HepG2 (cell line): Measurements from ENCODE around the gene FGF21. TPM values are rescaled to one million over a fixed set of nuclear protein-coding genes. Genes with fewer than 3 reads are reported as not detected.

Experiments used
- ATF4 ChIP-seq, 2 experiments: fragments of 450-650 bp in 1 of 2; sonication (generic) in 1 of 2; formaldehyde crosslinking; IDR thresholded peaks; 2 replicates each; pipeline versions ENCODE4 v1.5.0 to v1.8.0; 2020 to 2022; ENCODE audit warnings: mild to moderate bottlenecking in 1 of 2, missing genetic modification reagents in 1 of 2
- CEBPB ChIP-seq: IDR thresholded peaks from 2 replicates; pipeline ENCODE4 v1.6.1; 2011; ENCODE audit warnings: low read depth, low read length, improper control_type of control experiment, borderline replicate concordance
- CEBPZ ChIP-seq: IDR thresholded peaks from 2 replicates; pipeline ENCODE4 v1.6.1; 2012; ENCODE audit warnings: low read length, improper control_type of control experiment
- DMAP1 ChIP-seq: IDR thresholded peaks from 2 replicates; pipeline ENCODE4 v1.6.1; 2016
- JUN ChIP-seq: sonication (generic); formaldehyde crosslinking; IDR thresholded peaks from 2 replicates; pipeline ENCODE4 v1.4.0; 2020; ENCODE audit warnings: mild to moderate bottlenecking, missing genetic modification reagents
- MEIS2 ChIP-seq: sonication (generic); formaldehyde crosslinking; IDR thresholded peaks from 2 replicates; pipeline ENCODE4 v1.9.0; 2021; ENCODE audit warnings: mild to moderate bottlenecking, missing genetic modification reagents
- MLLT10 ChIP-seq: sonication (generic); formaldehyde crosslinking; IDR thresholded peaks from 2 replicates; pipeline ENCODE4 v1.4.0; 2020; ENCODE audit warnings: missing genetic modification reagents
- NCOA2 ChIP-seq: sonication (generic); formaldehyde crosslinking; IDR thresholded peaks from 2 replicates; pipeline ENCODE4 v1.8.0; 2022; ENCODE audit warnings: inconsistent platforms
- RBFOX2 ChIP-seq: fragments of 200-400 bp; formaldehyde crosslinking; IDR thresholded peaks from 2 replicates; pipeline ENCODE4 v1.6.1; 2017; ENCODE audit warnings: low read depth, mild to moderate bottlenecking, low read length
- SETDB1 ChIP-seq: sonication (generic); formaldehyde crosslinking; IDR thresholded peaks from 2 replicates; pipeline ENCODE4 v1.5.1; 2020; ENCODE audit warnings: missing genetic modification reagents, mild to moderate bottlenecking, borderline replicate concordance
- SMYD3 ChIP-seq: sonication (generic); formaldehyde crosslinking; IDR thresholded peaks from 2 replicates; pipeline ENCODE4 v1.8.1; 2023; ENCODE audit warnings: mild to moderate bottlenecking, missing genetic modification reagents
- SNAI1 ChIP-seq: sonication (generic); formaldehyde crosslinking; IDR thresholded peaks from 2 replicates; pipeline ENCODE4 v1.5.0; 2020; ENCODE audit warnings: mild to moderate bottlenecking, missing genetic modification reagents, borderline replicate concordance
- SNAPC4 ChIP-seq: sonication (generic); formaldehyde crosslinking; IDR thresholded peaks from 2 replicates; pipeline ENCODE4 v1.4.0; 2020; ENCODE audit warnings: mild to moderate bottlenecking, missing genetic modification reagents
- TP53 ChIP-seq: sonication (generic); formaldehyde crosslinking; conservative IDR thresholded peaks from 2 replicates; pipeline ENCODE4 v1.4.0; 2020; ENCODE audit warnings: missing genetic modification reagents
- ZKSCAN8 ChIP-seq: IDR thresholded peaks from 2 replicates; pipeline ENCODE4 v1.6.1; 2016; ENCODE audit warnings: borderline replicate concordance, missing genetic modification reagents, missing compliant biosample characterization
- ZNF138 ChIP-seq: sonication (generic); formaldehyde crosslinking; IDR thresholded peaks from 2 replicates; pipeline ENCODE4 v1.5.0; 2020; ENCODE audit warnings: mild to moderate bottlenecking, low read depth, missing genetic modification reagents
- ZNF326 ChIP-seq: sonication (generic); formaldehyde crosslinking; IDR thresholded peaks from 2 replicates; pipeline ENCODE4 v1.4.0; 2020; ENCODE audit warnings: missing genetic modification reagents, borderline replicate concordance
- ZNF432 ChIP-seq: sonication (generic); formaldehyde crosslinking; IDR thresholded peaks from 2 replicates; pipeline ENCODE4 v1.5.0; 2020; ENCODE audit warnings: missing genetic modification reagents, mild to moderate bottlenecking, borderline replicate concordance
- polyA plus RNA-seq, 8 experiments: library from polyadenylated mRNA; depleted of rRNA in 3 of 8; stranded (reverse) in 7 of 8; unstranded in 1 of 8; fragments of >200 nt; fragmentation: Illumina TruSeq in 4 of 8; extraction: Trizol in 4 of 8; gene quantifications; 2 replicates each; pipeline versions ENCODE4 v1.2.1 to v1.2.3, GENCODE V29; 2011 to 2016; ENCODE audit warnings: low read depth in 4 of 8, missing spikeins in 1 of 8, mixed read lengths in 1 of 8; ENCODE audit not compliant: insufficient read depth in 1 of 8
- total RNA-seq, 5 experiments: library from RNA; depleted of rRNA; stranded (reverse); fragments of >200 nt; fragmentation: Illumina TruSeq; extraction: Trizol; gene quantifications; 2 replicates each; pipeline ENCODE4 v1.2.3, GENCODE V29; 2016; ENCODE audit warnings: low read depth in 1 of 5
- TF ChIP-seq, protein P1 (sequence below): sonication (generic); formaldehyde crosslinking; IDR thresholded peaks from 2 replicates; pipeline ENCODE4 v1.8.1; 2022; ENCODE audit warnings: mild to moderate bottlenecking, missing genetic modification reagents

The FGF21 gene
- total and polyA plus RNA-seq, 2 of the 13 experiments (the other 11 are each of a cell fraction or from before 2014, with no cell fraction given) = 0.17 TPM; not detected in 1

DNA sequence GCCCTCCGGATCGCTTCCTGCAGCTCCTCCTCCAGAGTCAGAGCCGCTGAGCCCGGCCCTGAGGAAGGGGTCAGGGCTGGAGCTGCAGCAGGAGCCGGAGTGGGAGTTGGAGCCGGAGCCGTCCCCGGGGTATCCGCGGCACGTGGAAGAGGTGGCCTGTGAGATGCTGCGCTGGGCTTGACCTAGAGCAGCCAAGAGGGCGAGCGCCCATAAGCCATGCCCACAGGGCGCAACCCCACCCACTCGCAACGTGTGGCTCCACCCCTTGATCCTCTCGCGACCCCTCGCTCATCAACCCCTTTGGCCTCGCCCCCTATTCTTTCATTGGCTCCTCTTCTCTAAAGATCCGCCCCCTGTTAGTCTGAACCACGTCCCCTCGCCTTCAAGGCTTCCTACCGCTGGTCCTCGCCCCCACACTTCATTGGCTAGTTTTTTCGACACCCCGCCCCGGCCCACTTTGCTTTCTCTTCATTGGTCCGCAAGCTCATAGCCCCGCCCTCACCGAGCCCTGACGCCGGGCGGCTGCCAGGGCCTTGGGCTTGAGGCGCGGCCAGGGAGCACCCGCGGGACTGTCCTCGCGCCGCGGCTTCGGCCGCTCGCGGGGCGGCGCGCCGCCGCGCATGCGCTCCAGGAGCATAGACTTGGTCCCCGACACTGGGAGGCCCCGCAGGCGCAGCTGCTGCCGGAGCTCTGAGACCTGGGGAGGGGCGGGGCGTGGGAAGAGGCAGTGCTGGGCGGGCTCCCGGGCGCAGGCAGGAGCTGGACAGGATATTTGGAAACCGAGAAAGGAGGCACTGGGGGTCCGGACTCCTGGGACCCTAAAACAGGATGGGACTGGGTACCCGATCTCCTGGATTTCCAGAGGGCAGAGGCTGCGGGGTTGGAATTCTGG, 41.2 kb upstream of the FGF21 start (continued):
- TF ChIP-seq CEBPZ (no peak), SNAI1 (CRISPR knock-in tag) (no peak), MLLT10 (CRISPR knock-in tag) (no peak), JUN (CRISPR knock-in tag) (0 out of 2 replicates have a peak, but pooled peaks have one; percentile 38), ZKSCAN8 (CRISPR knock-in tag) (0 out of 2 replicates have a peak, but pooled peaks have one; percentile 40), SNAPC4 (no peak), DMAP1 (no peak), NCOA2 (CRISPR knock-in tag) (no peak), RBFOX2 (peak; percentile 75), CEBPB (no peak), TP53 (no peak), MEIS2 (no peak), ZNF326 (CRISPR knock-in tag) (no peak), ATF4 (CRISPR knock-in tag; IDR thresholded peaks at IDR 0.05) (0 out of 4 replicates have a peak, but pooled peaks of 1 of the 2 experiments have one; percentile 22), ZNF138 (CRISPR knock-in tag) (no peak), SETDB1 (CRISPR knock-in tag) (no peak), ZNF432 (no peak), SMYD3 (CRISPR knock-in tag) (no peak)
- TF ChIP-seq, protein P1, sequence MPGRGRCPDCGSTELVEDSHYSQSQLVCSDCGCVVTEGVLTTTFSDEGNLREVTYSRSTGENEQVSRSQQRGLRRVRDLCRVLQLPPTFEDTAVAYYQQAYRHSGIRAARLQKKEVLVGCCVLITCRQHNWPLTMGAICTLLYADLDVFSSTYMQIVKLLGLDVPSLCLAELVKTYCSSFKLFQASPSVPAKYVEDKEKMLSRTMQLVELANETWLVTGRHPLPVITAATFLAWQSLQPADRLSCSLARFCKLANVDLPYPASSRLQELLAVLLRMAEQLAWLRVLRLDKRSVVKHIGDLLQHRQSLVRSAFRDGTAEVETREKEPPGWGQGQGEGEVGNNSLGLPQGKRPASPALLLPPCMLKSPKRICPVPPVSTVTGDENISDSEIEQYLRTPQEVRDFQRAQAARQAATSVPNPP = no peak
